Measurements from ENCODE around the gene MIGA2.

DNA sequence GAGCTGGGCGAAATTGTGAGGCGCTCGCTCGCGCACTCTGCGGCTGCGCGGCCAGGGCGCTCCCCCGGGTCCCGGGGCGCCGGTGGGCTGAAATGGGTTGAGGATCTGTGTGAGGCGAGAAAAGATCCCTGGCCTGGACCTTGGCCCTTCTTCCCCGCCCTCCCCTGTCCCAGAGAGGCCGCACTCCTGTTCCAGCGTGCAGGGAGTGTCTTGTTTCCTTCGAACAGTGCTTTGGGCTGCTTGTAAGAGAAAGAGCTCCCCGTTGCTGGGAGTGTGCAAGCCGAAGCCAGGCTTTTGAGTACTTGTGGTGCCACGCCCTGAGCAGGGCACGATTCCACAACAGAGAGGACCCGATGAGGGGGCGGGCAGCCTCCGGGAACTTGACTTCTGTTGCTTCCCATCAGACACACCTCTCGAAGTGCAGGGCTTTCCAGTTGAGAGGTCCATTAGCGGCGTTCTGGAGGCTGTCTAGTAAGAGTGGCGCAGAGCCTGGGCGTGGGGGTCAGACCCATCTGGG is 45.0 kb downstream of the MIGA2 start:
- TF ChIP-seq RFX5 (IDR thresholded peaks at IDR 0.05) (no peak), POLR2A (IDR thresholded peaks at IDR 0.05; ENCODE audit: low read length) (no peak), RCOR1 (IDR thresholded peaks at IDR 0.05; ENCODE audit: low read depth, low read length) (no peak), CEBPB (IDR thresholded peaks at IDR 0.05) (no peak), EP300 (IDR thresholded peaks at IDR 0.05) (no peak), CBX8 (IDR thresholded peaks at IDR 0.05) (no peak), MYC (IDR thresholded peaks at IDR 0.05; ENCODE audit: borderline replicate concordance, low read length) (no peak), NR3C1 (IDR thresholded peaks at IDR 0.05) (no peak), JUNB (IDR thresholded peaks at IDR 0.05) (no peak), HDAC2 (IDR thresholded peaks at IDR 0.05) (no peak)
- TF ChIP-seq, protein P1, sequence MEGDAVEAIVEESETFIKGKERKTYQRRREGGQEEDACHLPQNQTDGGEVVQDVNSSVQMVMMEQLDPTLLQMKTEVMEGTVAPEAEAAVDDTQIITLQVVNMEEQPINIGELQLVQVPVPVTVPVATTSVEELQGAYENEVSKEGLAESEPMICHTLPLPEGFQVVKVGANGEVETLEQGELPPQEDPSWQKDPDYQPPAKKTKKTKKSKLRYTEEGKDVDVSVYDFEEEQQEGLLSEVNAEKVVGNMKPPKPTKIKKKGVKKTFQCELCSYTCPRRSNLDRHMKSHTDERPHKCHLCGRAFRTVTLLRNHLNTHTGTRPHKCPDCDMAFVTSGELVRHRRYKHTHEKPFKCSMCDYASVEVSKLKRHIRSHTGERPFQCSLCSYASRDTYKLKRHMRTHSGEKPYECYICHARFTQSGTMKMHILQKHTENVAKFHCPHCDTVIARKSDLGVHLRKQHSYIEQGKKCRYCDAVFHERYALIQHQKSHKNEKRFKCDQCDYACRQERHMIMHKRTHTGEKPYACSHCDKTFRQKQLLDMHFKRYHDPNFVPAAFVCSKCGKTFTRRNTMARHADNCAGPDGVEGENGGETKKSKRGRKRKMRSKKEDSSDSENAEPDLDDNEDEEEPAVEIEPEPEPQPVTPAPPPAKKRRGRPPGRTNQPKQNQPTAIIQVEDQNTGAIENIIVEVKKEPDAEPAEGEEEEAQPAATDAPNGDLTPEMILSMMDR (IDR thresholded peaks at IDR 0.05): no peak
- TF ChIP-seq, protein P2, sequence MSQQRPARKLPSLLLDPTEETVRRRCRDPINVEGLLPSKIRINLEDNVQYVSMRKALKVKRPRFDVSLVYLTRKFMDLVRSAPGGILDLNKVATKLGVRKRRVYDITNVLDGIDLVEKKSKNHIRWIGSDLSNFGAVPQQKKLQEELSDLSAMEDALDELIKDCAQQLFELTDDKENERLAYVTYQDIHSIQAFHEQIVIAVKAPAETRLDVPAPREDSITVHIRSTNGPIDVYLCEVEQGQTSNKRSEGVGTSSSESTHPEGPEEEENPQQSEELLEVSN (IDR thresholded peaks at IDR 0.05; ENCODE audit: borderline replicate concordance, low read depth): no peak
- TF ChIP-seq, protein P3, sequence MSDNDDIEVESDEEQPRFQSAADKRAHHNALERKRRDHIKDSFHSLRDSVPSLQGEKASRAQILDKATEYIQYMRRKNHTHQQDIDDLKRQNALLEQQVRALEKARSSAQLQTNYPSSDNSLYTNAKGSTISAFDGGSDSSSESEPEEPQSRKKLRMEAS (IDR thresholded peaks at IDR 0.05): no peak
- TF ChIP-seq, protein P4, sequence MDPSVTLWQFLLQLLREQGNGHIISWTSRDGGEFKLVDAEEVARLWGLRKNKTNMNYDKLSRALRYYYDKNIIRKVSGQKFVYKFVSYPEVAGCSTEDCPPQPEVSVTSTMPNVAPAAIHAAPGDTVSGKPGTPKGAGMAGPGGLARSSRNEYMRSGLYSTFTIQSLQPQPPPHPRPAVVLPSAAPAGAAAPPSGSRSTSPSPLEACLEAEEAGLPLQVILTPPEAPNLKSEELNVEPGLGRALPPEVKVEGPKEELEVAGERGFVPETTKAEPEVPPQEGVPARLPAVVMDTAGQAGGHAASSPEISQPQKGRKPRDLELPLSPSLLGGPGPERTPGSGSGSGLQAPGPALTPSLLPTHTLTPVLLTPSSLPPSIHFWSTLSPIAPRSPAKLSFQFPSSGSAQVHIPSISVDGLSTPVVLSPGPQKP (IDR thresholded peaks at IDR 0.05; ENCODE audit: low read depth, low read length): no peak

All from A549 (cell line).